ENCODE measurements around the gene MPV17L2.
"Not testable (repeated sequence)": the region's sequence is repeated elsewhere in the genome, so short reads cannot be mapped to it uniquely, and the experiment has no call there.

GRCh38 chr19:18159059-18159616, 33.9 kb upstream of the MPV17L2 start:
- TF ChIP-seq MAFK (IDR thresholded peaks at IDR 0.05; ENCODE audit: low read depth, low read length); CTCF (conservative IDR thresholded peaks at IDR 0.05; ENCODE audit: low read depth, low read length); BHLHE40 (IDR thresholded peaks at IDR 0.05; ENCODE audit: low read depth, low read length); MAZ (IDR thresholded peaks at IDR 0.05; ENCODE audit: borderline replicate concordance, low read depth, low read length); POLR2A (IDR thresholded peaks at IDR 0.05; ENCODE audit: low read depth, low read length); RCOR1 (IDR thresholded peaks at IDR 0.05; ENCODE audit: insufficient replicate concordance, low read length); MXI1 (IDR thresholded peaks at IDR 0.05; ENCODE audit: borderline replicate concordance, low read depth, low read length); USF2 (IDR thresholded peaks at IDR 0.05; ENCODE audit: low read depth, low read length): not testable (repeated sequence)

Data from IMR-90 (cell line).